Inflammatory macrophage treated with lipopolysaccharide for 1 hour (primary cell): ENCODE measurements around the gene GLB1L.
A peak's percentile ranks its signal among the peaks of the same experiment; 100 is the strongest.
"Not testable (repeated sequence)": the region's sequence is repeated elsewhere in the genome, so short reads cannot be mapped to it uniquely, and the experiment has no call there.

Experiments
- DNase-seq, 2 donors: peaks; one replicate each; pipeline ENCODE4 v3.0.0-alpha.2; 2020 to 2022

The GLB1L gene

GRCh38 chr2:219280651-219281050, 35.4 kb upstream of the GLB1L start:
- no peak for DNase-seq

- DNase-seq, result no peak
Measured at GRCh38 chr2:219279916-219280516, 34.8 kb upstream of the GLB1L start.

GRCh38 chr2:219279151-219279915, 34.1 kb upstream of the GLB1L start, which contains the start of gene DNAJB2:
DNAJB2 (plus strand) TSS chr2:219279366; CDS start chr2:219279834, 468 bp downstream.
- DNase-seq, result peak; percentile 98 to 99

- no peak for DNase-seq
Measured at GRCh38 chr2:219278655-219279150, 33.5 kb upstream of the GLB1L start.

- peak; percentile 42 to 80 for DNase-seq
Measured at GRCh38 chr2:219277703-219278654, 32.7 kb upstream of the GLB1L start.

- DNase-seq, result no peak
Measured at GRCh38 chr2:219274361-219274921, 29.2 kb upstream of the GLB1L start.

- no peak for DNase-seq
Measured at GRCh38 chr2:219273937-219274336, 28.7 kb upstream of the GLB1L start.

- no peak for DNase-seq
Measured at GRCh38 chr2:219272995-219273394, 27.8 kb upstream of the GLB1L start.

- no peak for DNase-seq
Measured at GRCh38 chr2:219272356-219272755, 27.1 kb upstream of the GLB1L start.

GRCh38 chr2:219271021-219271420, 25.8 kb upstream of the GLB1L start:
- no peak for DNase-seq

- DNase-seq, result no peak
Measured at GRCh38 chr2:219270055-219270372, 24.8 kb upstream of the GLB1L start.

GRCh38 chr2:219269362-219270054, 24.3 kb upstream of the GLB1L start:
- no peak for DNase-seq

GRCh38 chr2:219268294-219268693, 23.1 kb upstream of the GLB1L start:
- DNase-seq, result no peak

- DNase-seq, result no peak
Measured at GRCh38 chr2:219266886-219267285, 21.6 kb upstream of the GLB1L start.

- DNase-seq, result no peak
Measured at GRCh38 chr2:219266232-219266631, 21.0 kb upstream of the GLB1L start.

- DNase-seq, result no peak
Measured at GRCh38 chr2:219261024-219261855, 16.0 kb upstream of the GLB1L start.

- DNase-seq, result not testable (repeated sequence)
Measured at GRCh38 chr2:219258942-219259341, 13.7 kb upstream of the GLB1L start.

- DNase-seq, result peak; percentile 63 to 70
Measured at GRCh38 chr2:219254590-219255201, 9.5 kb upstream of the GLB1L start.

- DNase-seq, result peak; percentile 77 to 87
Measured at GRCh38 chr2:219253753-219254589, 8.7 kb upstream of the GLB1L start, which contains the start of gene TUBA4A. TUBA4A (minus strand) TSS chr2:219253918; CDS start chr2:219253858, 60 bp downstream.
